Left lobe of liver (tissue), 2 donors: ENCODE measurements around the gene PIP. TPM values are rescaled to one million over a fixed set of nuclear protein-coding genes. Genes with fewer than 3 reads are reported as not detected.
"Not testable (repeated sequence)": the region's sequence is repeated elsewhere in the genome, so short reads cannot be mapped to it uniquely, and the experiment has no call there.

Experiments used
- ATAC-seq: fragments of 200-7000 bp; cut with Tn5 transposase; one replicate; pipeline ENCODE4 v1.9.1; 2020; ENCODE audit warnings: mild to moderate bottlenecking, moderate library complexity
- DNase-seq: peaks from one replicate; pipeline ENCODE4 v3.0.0-alpha.2; 2020; ENCODE audit warnings: low spot score
- total RNA-seq: library from RNA; stranded (reverse); gene quantifications from one replicate; pipeline ENCODE4 v1.2.1, GENCODE V29; 2021
- donor health status: DM: no; HTN: no; CAD: no; lungs with moderate emphysema.
- donor health status: DM: no; HTN: yes; CAD: no.

The PIP gene
- total RNA-seq: not detected

DNA sequence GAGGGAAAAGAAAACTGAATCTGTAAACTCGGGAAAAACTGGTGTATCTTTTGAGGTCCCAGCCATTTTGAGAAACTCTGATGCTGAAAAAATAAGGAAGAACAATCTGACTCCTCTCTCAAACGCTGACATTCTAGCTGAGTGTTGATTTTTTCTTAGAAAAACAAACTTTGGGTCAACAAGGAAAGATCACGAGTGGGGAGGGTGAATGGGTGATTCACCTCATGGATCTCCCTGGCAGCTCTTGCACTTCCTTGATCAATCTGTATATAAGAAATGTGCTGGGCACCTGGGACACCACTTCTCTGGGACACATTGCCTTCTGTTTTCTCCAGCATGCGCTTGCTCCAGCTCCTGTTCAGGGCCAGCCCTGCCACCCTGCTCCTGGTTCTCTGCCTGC is at the start of gene PIP:
Gene PIP, plus strand, starts transcription at position 297 of the 400 bp plus-strand sequence. Its CDS starts 40 bp downstream, at position 337.
- DNase-seq: no peak
- ATAC-seq: no peak

- ATAC-seq (no peak), DNase-seq (no peak)
Observed at GRCh38 chr7:143085109-143085508, 46.8 kb upstream of the PIP start.

DNA sequence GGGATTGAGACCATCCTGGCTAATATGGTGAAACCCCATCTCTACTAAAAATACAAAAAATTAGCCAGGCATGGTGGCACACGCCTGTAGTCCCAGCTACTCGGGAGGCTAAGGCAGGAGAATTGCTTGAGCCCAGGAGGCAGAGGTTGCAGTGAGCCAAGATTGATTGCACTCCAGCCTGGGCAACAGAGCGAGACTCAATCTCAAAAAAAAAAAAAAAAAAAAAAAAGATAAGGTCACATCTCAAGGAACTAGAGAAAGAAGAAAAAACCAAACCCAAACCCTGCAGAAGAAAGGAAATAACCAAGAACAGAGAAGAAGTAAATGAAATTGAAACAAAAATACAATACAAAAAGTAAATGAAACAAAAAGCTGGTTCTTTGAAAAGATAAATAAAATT is 46.3 kb upstream of the PIP start:
- not testable (repeated sequence) for DNase-seq, ATAC-seq

DNA sequence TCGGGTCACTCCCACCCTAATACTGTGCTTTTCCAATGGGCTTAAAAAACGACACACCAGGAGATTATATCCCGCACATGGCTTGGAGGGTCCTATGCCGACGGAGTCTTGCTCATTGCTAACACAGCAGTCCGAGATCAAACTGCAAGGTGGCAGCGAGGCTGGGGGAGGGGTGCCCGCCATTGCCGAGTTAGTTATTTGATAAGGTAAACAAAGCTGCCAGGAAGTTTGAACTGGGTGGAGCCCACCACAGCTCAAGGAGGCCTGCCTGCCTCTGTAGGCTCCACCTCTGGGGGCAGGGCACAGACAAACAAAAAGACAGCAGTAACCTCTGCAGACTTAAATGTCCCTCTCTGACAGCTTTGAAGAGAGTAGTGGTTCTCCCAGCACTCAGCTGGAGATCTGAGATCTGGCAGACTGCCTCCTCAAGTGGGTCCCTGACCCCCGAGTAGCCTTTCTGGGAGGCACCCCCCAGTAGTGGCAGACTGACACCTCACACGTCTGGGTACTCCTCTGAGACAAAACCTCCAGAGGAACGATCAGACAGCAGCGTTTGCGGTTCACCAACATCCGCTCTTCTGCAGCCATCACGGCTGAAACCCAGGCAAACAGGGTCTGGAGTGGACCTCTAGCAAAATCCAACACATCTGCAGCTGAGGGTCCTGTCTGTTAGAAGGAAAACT is 43.2 kb upstream of the PIP start:
- not testable (repeated sequence) for DNase-seq, ATAC-seq

GRCh38 chr7:143096146-143096545 is 35.7 kb upstream of the PIP start:
- DNase-seq (no peak), ATAC-seq (no peak)

GRCh38 chr7:143099579-143099978 is 32.3 kb upstream of the PIP start:
- ATAC-seq: not testable (repeated sequence)

GRCh38 chr7:143104759-143105158 is 27.1 kb upstream of the PIP start:
- no peak for DNase-seq
- ATAC-seq: peak; percentile 95

More at GRCh38 chr7:143099579-143099978, 32.3 kb upstream of the PIP start:
- DNase-seq: not testable (repeated sequence)

- DNase-seq: peak; percentile 63
- not testable (repeated sequence) for ATAC-seq
Observed at GRCh38 chr7:143108019-143108418, 23.9 kb upstream of the PIP start.

DNA sequence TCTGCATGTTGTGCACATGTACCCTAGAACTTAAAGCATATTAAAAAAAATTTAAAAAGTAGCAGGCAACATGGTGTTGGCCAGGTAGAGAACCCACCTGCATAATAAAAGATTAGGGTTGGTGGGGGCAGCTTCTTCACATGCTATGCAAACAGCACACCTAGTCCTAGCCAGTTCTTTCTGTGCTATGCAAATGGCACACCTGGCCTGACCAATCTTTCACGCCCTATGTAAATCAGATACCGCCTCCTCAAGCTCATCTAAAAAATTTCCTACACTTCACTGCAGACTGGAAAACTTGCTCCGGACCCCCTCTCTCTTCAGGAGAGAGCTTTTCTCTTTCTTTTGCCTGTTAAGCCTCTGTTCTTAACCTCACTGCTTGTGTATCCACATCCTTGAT is 14.5 kb upstream of the PIP start:
- no peak for ATAC-seq
- DNase-seq: no peak

DNA sequence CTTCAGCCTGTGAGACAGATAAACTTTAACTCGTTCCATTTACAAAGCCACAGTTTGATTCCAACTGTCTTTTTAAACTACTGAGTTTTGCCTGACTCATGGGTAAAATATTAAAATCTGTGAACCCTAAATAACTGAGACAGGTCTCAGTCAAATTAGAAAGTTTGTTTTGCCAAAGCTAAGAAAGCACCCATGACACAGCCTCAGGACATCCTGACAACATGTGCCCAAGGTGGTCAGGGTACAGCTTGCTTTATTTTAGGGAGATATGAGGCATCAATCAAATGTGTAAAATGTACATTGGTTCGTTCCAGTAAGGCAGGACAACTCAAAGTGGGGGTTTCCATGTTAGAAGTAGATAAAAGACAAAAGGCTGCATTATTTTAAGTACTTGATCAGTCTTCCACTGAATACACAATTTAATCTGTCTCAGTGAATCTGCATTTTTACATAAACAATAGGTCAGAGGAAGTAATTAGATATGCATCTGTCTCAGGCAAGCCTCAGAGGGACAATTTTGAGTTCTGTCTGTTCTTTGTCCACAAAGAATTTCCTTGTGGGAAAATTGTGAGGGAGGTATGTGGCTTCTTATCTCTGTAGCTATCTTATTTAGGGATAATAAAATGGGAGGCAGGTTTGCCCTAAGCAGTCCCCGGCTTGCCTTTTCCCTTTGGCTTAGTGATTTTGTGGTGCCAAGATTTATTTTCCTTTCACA is 11.0 kb upstream of the PIP start:
- ATAC-seq: no peak
- no peak for DNase-seq

DNA sequence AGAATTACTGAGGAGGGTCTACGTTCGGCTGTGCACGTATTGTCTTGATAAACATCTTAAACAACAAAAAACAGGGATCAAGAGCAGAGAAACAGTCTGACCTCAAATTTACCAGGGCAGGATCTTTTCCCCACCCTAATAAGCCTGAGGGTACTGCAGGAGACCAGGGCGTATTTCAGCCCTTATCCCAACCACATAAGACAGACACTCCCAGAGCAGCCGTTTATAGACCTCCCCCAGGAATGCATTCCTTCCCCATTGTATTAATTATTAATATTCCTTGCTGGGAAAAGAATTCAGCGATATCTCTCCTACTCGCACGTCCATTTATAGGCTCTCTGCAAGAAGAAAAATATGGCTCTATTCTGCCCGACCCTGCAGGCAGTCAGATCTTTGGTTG is 8.6 kb upstream of the PIP start:
- not testable (repeated sequence) for DNase-seq, ATAC-seq

DNA sequence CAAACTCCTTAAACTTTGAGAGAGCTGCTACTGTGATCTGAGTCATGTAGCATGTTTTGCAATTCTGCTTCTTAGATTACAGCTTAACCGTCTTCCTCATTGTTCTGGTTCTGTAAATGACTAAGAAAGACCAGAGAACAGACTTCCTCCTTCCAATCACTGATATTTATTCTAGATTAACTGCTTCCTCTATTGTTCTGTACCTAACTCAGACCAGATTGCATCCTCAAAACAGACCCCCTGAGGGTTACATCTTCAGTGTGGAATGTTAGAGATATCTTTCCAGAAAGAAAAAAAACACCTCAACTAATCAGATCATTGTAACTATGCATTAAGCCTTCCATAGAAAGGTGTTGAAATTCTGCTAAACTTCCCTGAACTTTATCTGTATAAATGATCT is 5.7 kb upstream of the PIP start:
- ATAC-seq: no peak
- DNase-seq: no peak

GRCh38 chr7:143129051-143129450 is 2.8 kb upstream of the PIP start:
- no peak for ATAC-seq
- no peak for DNase-seq

GRCh38 chr7:143129477-143129876 is 2.4 kb upstream of the PIP start:
- ATAC-seq (no peak), DNase-seq (no peak)

GRCh38 chr7:143130541-143130940 is 1.3 kb upstream of the PIP start:
- ATAC-seq: no peak
- DNase-seq: no peak

GRCh38 chr7:143147070-143147469 is 15.2 kb downstream of the PIP start:
- ATAC-seq: no peak
- no peak for DNase-seq

GRCh38 chr7:143148050-143148449 is 16.2 kb downstream of the PIP start:
- ATAC-seq: no peak
- no peak for DNase-seq

GRCh38 chr7:143148651-143149050 is 16.8 kb downstream of the PIP start:
- no peak for ATAC-seq
- no peak for DNase-seq

- ATAC-seq, DNase-seq: not testable (repeated sequence)
Observed at GRCh38 chr7:143150696-143151095, 18.8 kb downstream of the PIP start.

GRCh38 chr7:143158617-143159016 is 26.7 kb downstream of the PIP start:
- ATAC-seq, DNase-seq: not testable (repeated sequence)

- DNase-seq (no peak), ATAC-seq (peak; percentile 42)
Observed at GRCh38 chr7:143171697-143172096, 39.8 kb downstream of the PIP start.

- DNase-seq: peak; percentile 82
- peak; percentile 100 for ATAC-seq
Observed at GRCh38 chr7:143172354-143172753, 40.5 kb downstream of the PIP start.
